Measurements from ENCODE around the gene AK2.

- TF ChIP-seq POLR2A (IDR thresholded peaks at IDR 0.05) (no peak), CTCF (IDR thresholded peaks at IDR 0.05) (no peak), EP300 (IDR thresholded peaks at IDR 0.05) (no peak), POLR2AphosphoS5 (IDR thresholded peaks at IDR 0.05) (no peak)
These were observed 68.7 kb downstream of the AK2 start for GRCh38 chr1:32967888-32968568.

All from upper lobe of left lung (tissue), 4 donors.